GM21423 (cell line): ENCODE measurements around the gene UNC45B.
"Not testable (repeated sequence)": the region's sequence is repeated elsewhere in the genome, so short reads cannot be mapped to it uniquely, and the experiment has no call there.

Experiments
- ATAC-seq: cut with Tn5 transposase; IDR thresholded peaks from one replicate; pipeline ENCODE4 v1.9.1; 2021; ENCODE audit warnings: mild to moderate bottlenecking, moderate library complexity; ENCODE audit not compliant: unreplicated experiment

UNC45B gene

GRCh38 chr17:35169835-35170363 lies 22.3 kb downstream of the UNC45B start:
- ATAC-seq, result no peak

DNA sequence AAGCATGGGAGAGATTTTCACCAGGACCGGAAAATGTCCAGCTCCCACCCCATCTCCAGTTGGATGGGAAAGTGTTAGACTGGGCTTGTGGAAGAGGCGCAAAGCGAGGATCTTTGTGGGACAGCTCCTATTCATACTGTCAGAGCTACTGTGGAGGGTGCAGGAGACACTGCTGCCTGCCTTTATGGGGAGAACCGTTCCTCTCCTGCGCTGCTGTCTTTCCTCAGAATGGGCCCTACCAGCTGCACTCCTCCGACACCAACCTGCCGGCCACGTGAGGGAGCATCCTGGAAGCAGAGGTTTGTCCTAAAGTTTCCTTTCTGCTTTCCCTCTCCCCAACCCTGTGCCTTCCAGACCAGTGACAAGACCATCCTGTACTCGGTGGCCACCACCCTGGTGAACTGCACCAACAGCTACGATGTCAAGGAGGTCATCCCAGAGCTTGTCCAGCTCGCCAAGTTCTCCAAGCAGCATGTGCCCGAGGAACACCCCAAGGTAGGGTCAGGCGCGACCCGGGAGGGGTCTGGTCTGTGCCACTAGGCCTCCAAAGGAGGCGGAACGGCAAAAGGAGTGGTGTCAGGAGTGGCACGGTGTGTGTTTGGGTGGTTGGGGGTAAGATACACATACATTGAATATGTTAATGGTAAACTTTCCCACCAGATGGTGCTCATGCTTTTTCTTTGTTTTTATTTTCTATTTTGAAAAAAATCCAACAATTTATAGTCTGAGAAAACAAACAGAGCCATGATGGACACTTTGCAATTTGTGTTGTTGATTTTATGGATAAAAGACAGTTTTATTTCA lies 23.6 kb downstream of the UNC45B start:
- no peak for ATAC-seq

DNA sequence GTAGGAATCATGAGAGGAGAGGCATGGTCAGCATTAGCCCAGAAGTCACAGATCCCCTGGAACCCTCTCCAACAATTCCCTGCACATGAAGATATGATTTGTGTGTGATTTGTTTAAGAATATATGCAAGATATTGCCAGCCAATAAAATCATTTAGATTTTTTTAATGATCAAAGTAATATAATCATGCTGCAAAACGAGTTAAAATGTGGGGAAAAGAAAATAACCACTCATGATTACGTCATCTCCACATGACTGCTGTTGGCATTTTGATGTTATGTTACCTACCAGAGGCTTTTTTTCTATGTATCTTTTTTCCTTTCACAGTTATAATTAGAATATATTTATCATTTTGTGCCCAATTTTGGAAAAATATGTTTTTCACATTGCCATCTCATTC lies 24.2 kb downstream of the UNC45B start:
- no peak for ATAC-seq

- ATAC-seq, result not testable (repeated sequence)
Observed at GRCh38 chr17:35172321-35172720, 24.7 kb downstream of the UNC45B start.

DNA sequence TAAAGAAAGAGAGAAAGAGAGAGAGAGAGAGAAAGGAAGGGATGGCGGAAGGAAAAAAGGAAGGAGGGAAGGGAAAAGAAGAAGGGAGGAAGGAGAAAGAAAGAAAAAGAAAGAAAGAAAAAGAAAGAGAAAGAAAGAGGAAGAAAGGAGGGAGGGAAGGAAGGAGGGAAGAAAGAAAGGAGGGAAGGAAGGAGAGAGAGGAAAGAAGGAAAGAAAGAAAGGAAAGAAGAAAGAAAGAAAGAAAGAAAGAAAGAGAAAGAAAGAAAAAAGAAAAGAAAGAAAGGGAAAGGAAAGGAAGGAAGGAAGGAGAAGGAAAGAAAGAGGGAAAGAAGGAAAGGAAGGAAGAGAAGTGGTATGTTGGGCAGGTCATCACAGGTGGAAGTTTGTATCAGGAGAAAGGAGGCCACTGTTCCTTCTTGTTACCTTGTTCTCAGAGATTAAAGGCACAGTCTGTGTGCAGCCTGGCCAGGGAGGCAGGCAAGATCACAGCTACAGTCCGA lies 27.3 kb downstream of the UNC45B start:
- ATAC-seq, result no peak

- no peak for ATAC-seq
Observed at GRCh38 chr17:35175638-35176415, 28.2 kb downstream of the UNC45B start.

GRCh38 chr17:35176897-35177296 lies 29.3 kb downstream of the UNC45B start:
- ATAC-seq, result no peak

GRCh38 chr17:35179379-35179778 lies 31.8 kb downstream of the UNC45B start:
- ATAC-seq, result not testable (repeated sequence)

GRCh38 chr17:35183332-35183731 lies 35.7 kb downstream of the UNC45B start:
- no peak for ATAC-seq

DNA sequence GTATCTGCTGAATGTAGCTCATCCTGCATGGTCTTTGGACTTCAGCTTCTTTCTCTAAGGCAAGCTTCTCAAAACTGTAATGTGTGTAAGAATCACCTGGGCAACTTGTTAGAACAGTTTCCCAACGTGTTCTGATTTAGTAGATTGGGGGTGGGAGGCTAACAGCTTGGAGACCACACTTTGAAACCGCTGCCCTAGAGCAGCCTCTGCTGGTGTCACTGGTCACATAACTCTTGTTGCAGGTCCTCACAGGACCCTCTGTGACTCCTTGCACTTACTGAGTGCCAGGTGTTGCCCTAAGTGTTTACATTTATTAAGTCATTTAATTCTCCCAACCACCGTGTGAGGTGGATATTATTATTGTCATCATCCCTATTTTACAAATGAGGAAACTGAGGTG lies 36.7 kb downstream of the UNC45B start:
- ATAC-seq, result no peak

DNA sequence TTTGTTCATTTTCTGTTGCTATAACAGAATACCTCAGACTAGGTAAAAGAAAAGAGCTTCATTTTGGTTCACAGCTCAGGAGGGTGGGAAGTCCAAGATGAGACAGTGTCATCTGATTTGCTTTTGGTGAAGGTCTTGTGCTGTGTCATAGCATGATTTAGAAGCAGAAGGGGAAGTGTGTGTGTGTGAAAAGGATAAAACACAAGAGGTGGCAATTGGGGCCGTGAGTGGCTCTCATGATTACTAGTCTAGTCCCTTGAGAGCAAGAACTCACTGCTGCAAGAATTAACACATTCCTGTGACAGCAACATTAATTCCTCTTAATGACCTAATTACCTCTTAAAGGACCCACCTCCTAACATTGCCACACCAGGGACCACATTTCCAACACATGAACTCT lies 38.2 kb downstream of the UNC45B start:
- peak; percentile 58 for ATAC-seq

GRCh38 chr17:35187481-35187880 lies 39.9 kb downstream of the UNC45B start:
- ATAC-seq, result no peak

- ATAC-seq, result no peak
Observed at GRCh38 chr17:35188111-35188510, 40.5 kb downstream of the UNC45B start.

DNA sequence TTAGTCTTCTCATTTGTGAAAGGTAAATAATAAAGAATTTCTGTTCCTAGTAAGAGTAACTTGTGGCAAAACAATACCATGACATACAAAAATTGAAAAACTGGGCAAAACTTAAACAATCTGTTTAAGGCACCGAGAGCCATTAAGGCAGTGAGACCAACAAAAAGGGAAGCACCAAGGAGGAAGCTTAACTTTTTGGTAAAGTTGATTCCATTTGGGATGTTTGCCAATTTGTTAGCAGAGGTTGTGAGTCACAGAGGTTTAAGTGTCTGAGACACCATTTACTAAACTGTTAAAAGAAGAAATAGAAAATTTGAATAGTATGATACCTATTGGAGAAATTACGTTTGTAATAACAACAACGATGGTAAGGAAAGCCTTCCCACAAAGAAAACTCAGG lies 41.7 kb downstream of the UNC45B start:
- no peak for ATAC-seq

DNA sequence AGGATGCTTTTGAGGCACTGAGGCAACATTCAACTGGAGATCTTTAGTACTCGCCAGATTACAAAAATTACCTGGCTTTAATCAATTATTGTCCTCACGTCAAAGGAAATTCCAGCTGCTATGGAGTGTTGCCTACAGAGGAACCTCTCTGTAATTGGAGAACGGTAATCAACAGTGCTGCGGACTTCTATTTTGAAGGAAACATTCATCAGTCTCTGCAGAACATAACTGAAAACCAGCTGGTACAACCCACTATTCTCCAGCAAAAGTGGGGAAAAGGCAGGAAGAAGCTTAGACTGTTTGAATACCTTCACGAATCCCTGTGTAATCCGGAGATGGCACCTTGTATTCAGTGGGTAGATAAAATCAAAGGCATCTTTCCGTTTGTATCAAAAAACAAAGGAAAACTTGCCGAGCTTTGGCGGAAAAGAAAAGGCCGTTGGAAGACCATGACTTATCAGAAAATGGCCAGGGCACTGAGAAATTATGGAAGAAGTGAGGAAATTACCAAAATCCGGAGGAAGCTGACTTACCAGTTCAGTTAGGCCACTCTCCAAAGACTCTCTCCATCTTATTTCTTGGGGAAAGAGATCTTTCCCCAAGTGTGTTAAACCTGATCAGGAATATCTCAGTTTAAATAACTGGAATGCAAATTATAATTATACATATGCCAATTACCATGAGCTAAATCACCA lies 43.5 kb downstream of the UNC45B start:
- no peak for ATAC-seq

DNA sequence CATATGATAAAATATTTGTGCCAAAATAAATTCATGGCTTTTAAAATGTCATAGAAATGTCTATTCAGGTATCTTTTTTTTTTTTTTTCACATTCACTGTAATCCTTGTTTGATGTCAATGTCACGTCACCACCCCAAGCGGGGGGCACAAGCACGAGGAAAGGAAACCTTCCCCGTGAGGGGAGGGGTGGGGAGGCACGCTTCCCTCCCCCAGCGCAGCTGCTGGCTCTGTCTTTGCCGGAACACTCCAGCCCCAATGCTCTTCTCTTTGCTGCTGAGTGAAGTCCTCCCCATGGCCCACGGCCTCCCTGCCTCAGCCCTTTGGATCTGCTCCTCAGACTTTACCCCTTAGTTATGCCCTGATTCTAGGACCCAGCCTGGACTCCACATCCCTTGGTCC lies 45.1 kb downstream of the UNC45B start:
- no peak for ATAC-seq

- not testable (repeated sequence) for ATAC-seq
Observed at GRCh38 chr17:35194001-35194400, 46.4 kb downstream of the UNC45B start, which contains the start of gene SLC35G3. Gene SLC35G3 (minus strand): TSS chr17:35194393. CDS start chr17:35194307, 86 bp downstream.

GRCh38 chr17:35195062-35195461 lies 47.4 kb downstream of the UNC45B start:
- not testable (repeated sequence) for ATAC-seq

DNA sequence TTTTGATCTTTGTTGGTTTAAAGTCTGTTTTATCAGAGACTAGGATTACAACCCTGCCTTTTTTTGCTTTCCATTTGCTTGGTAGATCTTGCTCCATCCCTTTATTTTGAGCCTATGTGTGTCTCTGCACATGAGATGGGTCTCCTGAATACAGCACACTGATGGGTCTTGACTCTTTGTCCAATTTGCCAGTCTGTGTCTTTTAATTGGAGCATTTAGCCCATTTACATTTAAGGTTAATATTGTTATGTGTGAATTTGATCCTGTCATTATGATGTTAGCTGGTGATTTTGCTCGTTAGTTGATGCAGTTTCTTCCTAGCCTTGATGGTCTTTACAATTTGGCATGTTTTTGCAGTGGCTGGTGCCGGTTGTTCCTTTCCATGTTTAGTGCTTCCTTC lies 55.0 kb downstream of the UNC45B start:
- not testable (repeated sequence) for ATAC-seq

DNA sequence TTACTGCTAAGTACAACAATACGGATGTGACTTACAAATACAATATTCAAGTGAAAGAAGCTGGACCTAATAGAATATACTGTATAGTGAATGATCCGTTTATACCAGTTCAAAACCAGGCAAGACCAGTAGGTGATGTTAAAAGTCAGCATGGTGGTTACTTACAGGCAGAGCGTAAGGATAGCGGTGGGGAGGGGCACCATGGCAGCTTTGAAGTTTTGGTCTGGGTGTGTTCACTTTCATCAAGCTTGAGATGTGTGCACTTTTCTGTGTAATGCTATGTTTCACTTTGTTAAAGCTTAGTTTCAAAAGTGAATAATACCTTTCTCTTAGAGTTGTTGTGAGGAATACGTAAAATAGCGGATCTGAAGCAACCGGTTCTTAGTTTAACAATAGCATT lies 63.1 kb downstream of the UNC45B start:
- no peak for ATAC-seq

DNA sequence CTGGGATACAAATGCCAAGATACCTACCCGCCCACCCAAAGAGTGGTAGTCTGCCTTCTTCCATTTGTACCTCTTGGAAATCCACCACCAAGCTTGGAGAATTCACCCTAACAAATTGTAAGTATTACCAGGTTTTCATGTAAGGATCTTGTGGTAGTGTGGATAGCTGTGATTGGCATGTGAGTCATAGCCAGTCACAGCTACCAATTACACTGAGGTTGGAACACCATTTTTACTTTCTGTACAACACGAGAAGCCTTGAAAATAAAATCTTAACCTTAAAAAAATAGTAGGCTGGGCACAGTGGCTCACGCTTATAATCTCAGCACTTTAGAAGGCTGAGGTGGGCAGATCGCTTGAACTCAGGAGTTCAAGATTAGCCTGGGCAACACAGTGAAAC lies 65.1 kb downstream of the UNC45B start:
- ATAC-seq, result no peak
